Stimulated activated CD8-positive, alpha-beta memory T cell treated with anti-CD3 and anti-CD28 coated beads, Interleukin-4, amount 100 ng/mL, for 4 hours (primary cell): Measurements from ENCODE around the gene SPAG5.

ENCODE experiments used
- DNase-seq, 2 donors: peaks; one replicate each; pipeline ENCODE4 v3.0.0-alpha.2; 2020; ENCODE audit warnings: low read depth in 2 of 2, low spot score in 1 of 2

The SPAG5 gene

GRCh38 chr17:28573966-28574480, 24.8 kb downstream of the SPAG5 start:
- no peak for DNase-seq

- DNase-seq, result no peak
Measured at GRCh38 chr17:28573521-28573920, 25.3 kb downstream of the SPAG5 start.

- no peak for DNase-seq
Measured at GRCh38 chr17:28573040-28573380, 25.8 kb downstream of the SPAG5 start.

- DNase-seq, result no peak
Measured at GRCh38 chr17:28572259-28573039, 26.4 kb downstream of the SPAG5 start.

- peak; percentile 78 to 80 for DNase-seq
Measured at GRCh38 chr17:28571361-28572122, 27.3 kb downstream of the SPAG5 start, which contains the start of gene PIGS. PIGS (minus strand) TSS chr17:28571524; CDS start chr17:28571496, 28 bp downstream.

- no peak for DNase-seq
Measured at GRCh38 chr17:28570716-28571360, 28.0 kb downstream of the SPAG5 start.

- DNase-seq, result no peak
Measured at GRCh38 chr17:28569446-28569845, 29.4 kb downstream of the SPAG5 start.

- no peak for DNase-seq
Measured at GRCh38 chr17:28567604-28568003, 31.2 kb downstream of the SPAG5 start.

- no peak for DNase-seq
Measured at GRCh38 chr17:28563475-28563874, 35.4 kb downstream of the SPAG5 start.

GRCh38 chr17:28555022-28555421, 43.8 kb downstream of the SPAG5 start:
- no peak for DNase-seq

GRCh38 chr17:28554565-28554964, 44.3 kb downstream of the SPAG5 start:
- no peak for DNase-seq

GRCh38 chr17:28553000-28553505, 45.8 kb downstream of the SPAG5 start:
- DNase-seq, result no peak

GRCh38 chr17:28552176-28552999, 46.4 kb downstream of the SPAG5 start, which contains the start of gene UNC119:
UNC119 (minus strand) TSS chr17:28552624; CDS start chr17:28552557, 67 bp downstream.
- DNase-seq, result peak; percentile 48 to 52

GRCh38 chr17:28551421-28552175, 47.2 kb downstream of the SPAG5 start:
- DNase-seq, result no peak

GRCh38 chr17:28550858-28551257, 48.0 kb downstream of the SPAG5 start:
- no peak for DNase-seq

GRCh38 chr17:28549236-28550132, 49.3 kb downstream of the SPAG5 start:
- DNase-seq, result peak in 1 of 2 donors; percentile 21

GRCh38 chr17:28548417-28549130, 50.3 kb downstream of the SPAG5 start:
- no peak for DNase-seq
